PC-3 (cell line): ENCODE results near the gene NRDE2.

Experiments
- CTCF ChIP-seq: fragments of 300-600 bp; sonication (generic); conservative IDR thresholded peaks from 2 replicates; pipeline ENCODE4 v1.5.1; 2017; ENCODE audit warnings: antibody characterized with exemption, low read depth, mild to moderate bottlenecking, low read length
- EZH2 ChIP-seq: fragments of 300-600 bp; sonication (generic); IDR thresholded peaks from one replicate; pipeline ENCODE4 v1.6.1; 2017; ENCODE audit warnings: antibody characterized with exemption, mild to moderate bottlenecking, low read length; ENCODE audit not compliant: unreplicated experiment

- TF ChIP-seq CTCF (no peak), EZH2 (no peak)
Measured at GRCh38 chr14:90342327-90342726, 10.6 kb upstream of the NRDE2 start.
